IMR-90 (cell line): ENCODE measurements around the gene CDC7. TPM values are rescaled to one million over a fixed set of nuclear protein-coding genes. Genes with fewer than 3 reads are reported as not detected.

Experiments
- ATAC-seq: fragments of 200-7000 bp; cut with Tn5 transposase; 2 replicates; pipeline ENCODE4 v1.9.1; 2020; ENCODE audit warnings: low read depth, mild to moderate bottlenecking, moderate library complexity
- BruUV-seq: library from RNA; stranded (reverse); fragments of 400-500 nt; replicated peaks from 2 replicates; lab custom pipeline; 2021; lab: Mats Ljungman, UMichigan
- CTCF ChIA-PET: fragments of 300-600 bp; formaldehyde crosslinking; extraction: SDS; loops from one replicate; lab custom pipeline; 2021; ENCODE audit warnings: antibody characterized with exemption; lab: Yijun Ruan, JAX
- POLR2A ChIA-PET: fragments of 300-600 bp; sonication (Branson Sonifier 250); formaldehyde crosslinking; loops from one replicate; lab custom pipeline; 2022; ENCODE audit warnings: antibody characterized with exemption; ENCODE audit not compliant: unreplicated experiment; lab: Charles Lee
- DNase-seq: peaks from one replicate; pipeline ENCODE4 v3.0.0; 2013
- H2AFZ ChIP-seq: replicated peaks from 2 replicates; pipeline ENCODE3; 2013; ENCODE audit warnings: low read length, mild to moderate bottlenecking; ENCODE audit not compliant: poor library complexity
- H2AK5ac ChIP-seq: 2 replicates; pipeline ENCODE4 v1.6.1; 2013; ENCODE audit warnings: low read depth, low read length, inconsistent platforms
- H2AK9ac ChIP-seq: replicated peaks from 2 replicates; pipeline ENCODE3; 2013; ENCODE audit warnings: mild to moderate bottlenecking, low read depth, low read length, moderate library complexity; ENCODE audit not compliant: poor library complexity
- H2BK120ac ChIP-seq: 2 replicates; pipeline ENCODE4 v1.6.1; 2013; ENCODE audit warnings: low read depth, low read length, inconsistent platforms
- H2BK15ac ChIP-seq: 3 replicates; pipeline ENCODE4 v1.6.1; 2013; ENCODE audit warnings: low read depth, low read length, inconsistent platforms
- H2BK20ac ChIP-seq: 2 replicates; pipeline ENCODE4 v1.6.1; 2013; ENCODE audit warnings: low read depth, mild to moderate bottlenecking, inconsistent platforms, low read length, moderate library complexity
- H2BK5ac ChIP-seq: 2 replicates; pipeline ENCODE4 v1.6.1; 2013; ENCODE audit warnings: mild to moderate bottlenecking, low read depth, low read length, inconsistent platforms; ENCODE audit not compliant: poor library complexity, severe bottlenecking
- H3K14ac ChIP-seq: replicated peaks from 2 replicates; pipeline ENCODE4 v1.6.1; 2013; ENCODE audit warnings: low read depth, low read length, inconsistent platforms
- H3K18ac ChIP-seq: 2 replicates; pipeline ENCODE4 v1.6.1; 2013; ENCODE audit warnings: low read depth, low read length, control low read depth
- H3K23ac ChIP-seq: 2 replicates; pipeline ENCODE4 v1.6.1; 2013; ENCODE audit warnings: low read depth, low read length, inconsistent platforms
- H3K27ac ChIP-seq: 2 replicates; pipeline ENCODE4 v1.5.1; 2013; ENCODE audit warnings: mild to moderate bottlenecking, control low read depth, low read length; ENCODE audit not compliant: insufficient read depth
- H3K27me3 ChIP-seq: 2 replicates; pipeline ENCODE4 v1.6.1; 2013; ENCODE audit warnings: low read length; ENCODE audit not compliant: control insufficient read depth, insufficient read depth
- H3K36me3 ChIP-seq: 2 replicates; pipeline ENCODE4 v1.6.1; 2013; ENCODE audit warnings: low read length, mixed read lengths; ENCODE audit not compliant: control insufficient read depth, insufficient read depth
- H3K4ac ChIP-seq: 2 replicates; pipeline ENCODE4 v1.6.1; 2013; ENCODE audit warnings: low read depth, low read length, inconsistent platforms
- H3K4me1 ChIP-seq: 2 replicates; pipeline ENCODE4 v1.6.1; 2013; ENCODE audit warnings: low read length, mixed read lengths; ENCODE audit not compliant: control insufficient read depth, insufficient read depth
- H3K4me2 ChIP-seq: 2 replicates; pipeline ENCODE4 v1.6.1; 2013; ENCODE audit warnings: low read depth, mild to moderate bottlenecking, control low read depth, low read length, moderate library complexity
- H3K4me3 ChIP-seq: 2 replicates; pipeline ENCODE4 v1.5.1; 2013; ENCODE audit warnings: low read depth, mild to moderate bottlenecking, control low read depth, low read length, moderate library complexity; ENCODE audit not compliant: insufficient read depth
- H3K56ac ChIP-seq: 2 replicates; pipeline ENCODE4 v1.6.1; 2013; ENCODE audit warnings: low read length, inconsistent platforms; ENCODE audit not compliant: insufficient read depth; ENCODE audit errors: extremely low read depth
- H3K79me1 ChIP-seq, 2 experiments: 2 replicates each; pipeline ENCODE4 v1.6.1; 2013; ENCODE audit warnings: low read length in 2 of 2, inconsistent platforms in 1 of 2, low read depth in 1 of 2
- H3K9ac ChIP-seq: 2 replicates; pipeline ENCODE4 v1.6.1; 2013; ENCODE audit warnings: low read depth, low read length, control low read depth
- H3K9me1 ChIP-seq: 2 replicates; pipeline ENCODE4 v1.6.1; 2013; ENCODE audit warnings: low read length, inconsistent platforms; ENCODE audit not compliant: insufficient read depth
- H3K9me3 ChIP-seq: 2 replicates; pipeline ENCODE4 v1.6.1; 2013; ENCODE audit warnings: low read length; ENCODE audit not compliant: control insufficient read depth, insufficient read depth
- H4K20me1 ChIP-seq: 2 replicates; pipeline ENCODE4 v1.6.1; 2013; ENCODE audit warnings: low read length, inconsistent platforms; ENCODE audit not compliant: insufficient read depth
- H4K5ac ChIP-seq: 2 replicates; pipeline ENCODE4 v1.6.1; 2013; ENCODE audit warnings: mild to moderate bottlenecking, low read depth, low read length, control low read depth
- H4K8ac ChIP-seq, 2 experiments: 2 replicates each; pipeline ENCODE4 v1.6.1; 2013; ENCODE audit warnings: low read depth in 2 of 2, low read length in 2 of 2, control low read depth in 1 of 2, inconsistent platforms in 1 of 2
- H4K91ac ChIP-seq: 2 replicates; pipeline ENCODE4 v1.6.1; 2013; ENCODE audit warnings: low read depth, low read length, inconsistent platforms; ENCODE audit not compliant: insufficient read depth
- BHLHE40 ChIP-seq: fragments of 150-350 bp; IDR thresholded peaks from 2 replicates; pipeline ENCODE4 v1.6.1; 2016; ENCODE audit warnings: mild to moderate bottlenecking, low read depth, low read length
- CHD1 ChIP-seq: IDR thresholded peaks from 2 replicates; pipeline ENCODE4 v1.6.1; 2012; ENCODE audit warnings: low read depth, low read length, improper control_type of control experiment
- FOS ChIP-seq: fragments of 150-350 bp; IDR thresholded peaks from 2 replicates; pipeline ENCODE4 v1.6.1; 2016; ENCODE audit warnings: low read depth, low read length
- NFE2L2 ChIP-seq: fragments of 150-350 bp; IDR thresholded peaks from 2 replicates; pipeline ENCODE4 v1.6.1; 2016; ENCODE audit warnings: low read depth, mild to moderate bottlenecking, low read length
- POLR2A ChIP-seq: IDR thresholded peaks from 2 replicates; pipeline ENCODE4 v1.6.1; 2012; ENCODE audit warnings: mild to moderate bottlenecking, low read depth, low read length
- RAD21 ChIP-seq: IDR thresholded peaks from 2 replicates; pipeline ENCODE4 v1.6.1; 2012; ENCODE audit warnings: low read length, improper control_type of control experiment
- RCOR1 ChIP-seq: IDR thresholded peaks from 2 replicates; pipeline ENCODE4 v1.6.1; 2012; ENCODE audit warnings: mild to moderate bottlenecking, low read length, improper control_type of control experiment; ENCODE audit not compliant: insufficient replicate concordance
- USF2 ChIP-seq: fragments of 150-350 bp; IDR thresholded peaks from 2 replicates; pipeline ENCODE4 v1.6.1; 2017; ENCODE audit warnings: mild to moderate bottlenecking, antibody characterized with exemption, low read length, low read depth
- WGBS, 2 experiments: methylation state at CpG; one replicate each; pipeline versions ENCODE4 v1.1.5 to v1.1.7; 2013; ENCODE audit warnings: missing lambda C conversion rate in 2 of 2; ENCODE audit not compliant: insufficient read length in 1 of 2; ENCODE audit errors: extremely low coverage in 2 of 2; 5-methylcytosine and 5-hydroxymethylcytosine counted together
- dilution Hi-C: fragments of 300-500 bp; cut with HindIII; formaldehyde crosslinking; loops from one replicate; pipeline ENCODE4 v1.14.3; 2018; ENCODE audit warnings: low sequenced_read_pairs; ENCODE audit not compliant: unreplicated experiment
- in situ Hi-C: fragments of 300-500 bp; cut with MboI; formaldehyde crosslinking; loops from 3 replicates; pipeline ENCODE4 v1.14.3; 2019; ENCODE audit warnings: low sequenced_read_pairs, inconsistent platforms, mixed read lengths
- intact Hi-C: fragments of 100-400 bp; cut with micrococcal nuclease; formaldehyde crosslinking; loops from 2 replicates; pipeline ENCODE4 v1.10.0; 2022
- polyA plus RNA-seq, 3 experiments: library from polyadenylated mRNA; depleted of rRNA; stranded (reverse); fragments of >200 nt; gene quantifications; 2 replicates each; pipeline ENCODE4 v1.2.3, GENCODE V29; 2012; ENCODE audit warnings: low replicate concordance in 1 of 3
- total RNA-seq: library from RNA; depleted of rRNA; stranded (reverse); fragments of >200 nt; gene quantifications from 2 replicates; pipeline ENCODE4 v1.2.3, GENCODE V29; 2012
- TF ChIP-seq, protein P1 (sequence below): conservative IDR thresholded peaks from 2 replicates; pipeline ENCODE4 v1.5.1; 2012; ENCODE audit warnings: mild to moderate bottlenecking, low read depth, low read length, improper control_type of control experiment

CDC7 gene
- total and polyA plus RNA-seq, 2 of the 4 experiments (the other 2 are of a cell fraction), result 4.3 to 4.7 TPM

GRCh38 chr1:91501971-91502671, 1.5 kb downstream of the CDC7 start:
- Histone ChIP-seq H4K91ac (0 out of 2 replicates have a peak overlapping the region, but pooled peaks have one; percentile 21), H2AFZ (no peak overlapping the region), H2BK15ac (peak overlapping the region; percentile 77; the same call in 1 of the 3 replicates), H2AK5ac (no peak overlapping the region; the same call in 1 of the 2 replicates), H3K18ac (no peak overlapping the region), H2BK5ac (no peak overlapping the region), H4K20me1 (no peaks in the 10 kb centered on the region; the same call in 1 of the 2 replicates), H3K14ac (peak overlapping the region; percentile 76), H4K8ac (peak overlapping the region; percentile 82 to 93; a peak in 3 of 4 replicates), H2AK9ac (no peak overlapping the region), H3K27ac (no peak overlapping the region), H3K4me1 (no peaks in the 10 kb centered on the region; the same call in 1 of the 2 replicates), H3K79me1 (peaks cover 11 to 23% of the 10 kb centered on the region in 2 experiments), H3K4me2 (peak overlapping the region; percentile 84), H3K27me3 (no peaks in the 10 kb centered on the region), H3K4ac (peak overlapping the region; percentile 50), H3K56ac (peak overlapping the region; percentile 19), H2BK120ac (0 out of 2 replicates have a peak overlapping the region, but pooled peaks have one; percentile 6), H3K9ac (peak overlapping the region; percentile 70; the same call in 1 of the 2 replicates), H4K5ac (no peak overlapping the region), H3K36me3 (no peaks in the 10 kb centered on the region), H3K4me3 (no peak overlapping the region), H3K9me3 (no peaks in the 10 kb centered on the region), H2BK20ac (0 out of 2 replicates have a peak overlapping the region, but pooled peaks have one; percentile 38), H3K23ac (peak overlapping the region; percentile 84), H3K9me1 (no peaks in the 10 kb centered on the region)
- ATAC-seq (no peak), DNase-seq (no peak)
- in situ Hi-C loops, result no loop called here
- TF ChIP-seq BHLHE40, result no peak
- TF ChIP-seq, protein P1, sequence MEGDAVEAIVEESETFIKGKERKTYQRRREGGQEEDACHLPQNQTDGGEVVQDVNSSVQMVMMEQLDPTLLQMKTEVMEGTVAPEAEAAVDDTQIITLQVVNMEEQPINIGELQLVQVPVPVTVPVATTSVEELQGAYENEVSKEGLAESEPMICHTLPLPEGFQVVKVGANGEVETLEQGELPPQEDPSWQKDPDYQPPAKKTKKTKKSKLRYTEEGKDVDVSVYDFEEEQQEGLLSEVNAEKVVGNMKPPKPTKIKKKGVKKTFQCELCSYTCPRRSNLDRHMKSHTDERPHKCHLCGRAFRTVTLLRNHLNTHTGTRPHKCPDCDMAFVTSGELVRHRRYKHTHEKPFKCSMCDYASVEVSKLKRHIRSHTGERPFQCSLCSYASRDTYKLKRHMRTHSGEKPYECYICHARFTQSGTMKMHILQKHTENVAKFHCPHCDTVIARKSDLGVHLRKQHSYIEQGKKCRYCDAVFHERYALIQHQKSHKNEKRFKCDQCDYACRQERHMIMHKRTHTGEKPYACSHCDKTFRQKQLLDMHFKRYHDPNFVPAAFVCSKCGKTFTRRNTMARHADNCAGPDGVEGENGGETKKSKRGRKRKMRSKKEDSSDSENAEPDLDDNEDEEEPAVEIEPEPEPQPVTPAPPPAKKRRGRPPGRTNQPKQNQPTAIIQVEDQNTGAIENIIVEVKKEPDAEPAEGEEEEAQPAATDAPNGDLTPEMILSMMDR, result no peak
- no peak for TF ChIP-seq RAD21
- TF ChIP-seq FOS, result no peak
- TF ChIP-seq NFE2L2, result no peak
- no peak for TF ChIP-seq USF2
- no peak for TF ChIP-seq RCOR1
- TF ChIP-seq CHD1, result no peak
- no peak for TF ChIP-seq POLR2A
- intact Hi-C loops, result loop anchor here (1.0 to 5.0 kb wide), 5 partner anchors 98 to 1330 kb away; partner anchors contain the start of genes GLMN, HFM1, RPAP2 and RPL5
- POLR2A ChIA-PET, result interaction anchor here (0.7 kb wide), 1 partner anchor 271 kb away, joined by 3 read pairs; no protein-coding TSS in a partner anchor
- WGBS, 2 experiments, result no CpG with 5 or more reads among the region's 5 CpGs
- dilution Hi-C loops, result no loop called here
- CTCF ChIA-PET, result interaction anchor here (0.6 to 2.8 kb wide), 5 partner anchors 10 to 437 kb away, joined by 3 to 13 read pairs (median 3); no protein-coding TSS in a partner anchor
- BruUV-seq, result no TSS peak
